OCI-LY7 (cell line): ENCODE results near the gene MYLIP. TPM values are rescaled to one million over a fixed set of nuclear protein-coding genes. Genes with fewer than 3 reads are reported as not detected.

Source experiments
- BruUV-seq: library from RNA; stranded (reverse); fragments of 400-500 nt; replicated peaks from 2 replicates; lab custom pipeline; 2021; lab: Mats Ljungman, UMichigan
- CTCF ChIA-PET: fragments of 300-600 bp; sonication (Branson Sonifier 250); formaldehyde crosslinking; loops from one replicate; lab custom pipeline; 2022; ENCODE audit warnings: antibody characterized with exemption; ENCODE audit not compliant: unreplicated experiment; lab: Charles Lee
- POLR2A ChIA-PET: fragments of 300-600 bp; sonication (Branson Sonifier 250); formaldehyde crosslinking; loops from one replicate; lab custom pipeline; 2022; ENCODE audit warnings: antibody characterized with exemption; lab: Charles Lee
- DNase-seq: peaks from one replicate; pipeline ENCODE4 v3.0.0-alpha.2; 2015; ENCODE audit warnings: low spot score
- H2AFZ ChIP-seq: fragments of 200-600 bp; sonication (generic), shearing (Covaris generic); 2 replicates; pipeline ENCODE4 v1.6.1; 2014; ENCODE audit warnings: mild to moderate bottlenecking, antibody characterized with exemption, low read length, moderate library complexity
- H3K27ac ChIP-seq: fragments of 200-600 bp; sonication (generic); 2 replicates; pipeline ENCODE4 v1.5.1; 2014; ENCODE audit warnings: mixed run types, low read depth, mild to moderate bottlenecking, moderate library complexity, low read length, inconsistent platforms; ENCODE audit not compliant: poor library complexity, severe bottlenecking
- H3K36me3 ChIP-seq: fragments of 200-600 bp; sonication (generic); 2 replicates; pipeline ENCODE4 v1.6.1; 2014; ENCODE audit warnings: mild to moderate bottlenecking, antibody characterized with exemption, low read length, moderate library complexity, mixed read lengths; ENCODE audit not compliant: insufficient read depth
- H3K4me1 ChIP-seq: fragments of 200-600 bp; sonication (generic); 2 replicates; pipeline ENCODE4 v1.5.1; 2014; ENCODE audit warnings: mild to moderate bottlenecking, low read length; ENCODE audit not compliant: insufficient read depth, poor library complexity, severe bottlenecking
- H3K4me2 ChIP-seq: fragments of 200-600 bp; sonication (generic); 2 replicates; pipeline ENCODE4 v1.6.1; 2014; ENCODE audit warnings: mild to moderate bottlenecking, low read length
- H3K4me3 ChIP-seq: fragments of 200-600 bp; sonication (generic); 2 replicates; pipeline ENCODE4 v1.5.1; 2014; ENCODE audit warnings: mild to moderate bottlenecking, low read depth, low read length; ENCODE audit not compliant: poor library complexity, severe bottlenecking
- H3K79me2 ChIP-seq: fragments of 200-600 bp; sonication (generic); 2 replicates; pipeline ENCODE4 v1.6.1; 2016; ENCODE audit warnings: low read depth, mild to moderate bottlenecking, low read length, moderate library complexity, mixed read lengths; ENCODE audit not compliant: insufficient read depth
- H3K9me2 ChIP-seq: fragments of 200-600 bp; sonication (generic); 2 replicates; pipeline ENCODE4 v1.6.1; 2016; ENCODE audit warnings: mild to moderate bottlenecking, low read length, mixed read lengths; ENCODE audit not compliant: insufficient read depth
- H3K9me3 ChIP-seq: fragments of 200-600 bp; sonication (generic); 2 replicates; pipeline ENCODE4 v1.6.1; 2014; ENCODE audit warnings: mild to moderate bottlenecking, mixed run types, low read length, mixed read lengths
- H4K20me1 ChIP-seq: fragments of 200-600 bp; sonication (generic); 2 replicates; pipeline ENCODE4 v1.6.1; 2014; ENCODE audit warnings: mild to moderate bottlenecking, antibody characterized with exemption, low read length, moderate library complexity, mixed read lengths; ENCODE audit not compliant: insufficient read depth
- CTCF ChIP-seq: fragments of 200-600 bp; sonication (generic); conservative IDR thresholded peaks from 2 replicates; pipeline ENCODE4 v1.5.1; 2014; ENCODE audit warnings: mild to moderate bottlenecking, antibody characterized with exemption, low read length, moderate library complexity, mixed read lengths
- EZH2phosphoT487 ChIP-seq: fragments of 200-600 bp; sonication (generic); IDR thresholded peaks from 2 replicates; pipeline ENCODE4 v1.6.1; 2018; ENCODE audit warnings: low read depth, borderline replicate concordance, mild to moderate bottlenecking, mixed run types, antibody characterized with exemption, low read length, moderate library complexity, mixed read lengths
- intact Hi-C: fragments of 100-400 bp; cut with micrococcal nuclease; formaldehyde crosslinking; loops from one replicate; pipeline ENCODE4 v1.10.0; 2022; ENCODE audit not compliant: unreplicated experiment
- total RNA-seq, 2 experiments: library from RNA; depleted of rRNA in 1 of 2; stranded (reverse); fragments of >200 nt in 1 of 2; shearing (Covaris generic) in 1 of 2; gene quantifications; 2 replicates each; pipeline ENCODE4 v1.2.3, GENCODE V29; 2014 to 2022

MYLIP gene
- total RNA-seq, 2 experiments from 2014 or later, result 8.5 to 15.3 TPM

GRCh38 chr6:16080204-16080603 is 48.7 kb upstream of the MYLIP start:
- H3K36me3 ChIP-seq, result no peaks in the 10 kb centered on the region
- no peak overlapping the region for H3K27ac ChIP-seq
- H3K4me3 ChIP-seq, result no peak overlapping the region
- no peaks in the 10 kb centered on the region for H3K9me3 ChIP-seq
- H4K20me1 ChIP-seq, result no peaks in the 10 kb centered on the region
- CTCF ChIA-PET, result no interaction called here
- H3K9me2 ChIP-seq, result no peaks in the 10 kb centered on the region
- POLR2A ChIA-PET, result no interaction called here
- no peak overlapping the region for H2AFZ ChIP-seq
- TF ChIP-seq CTCF, result no peak
- no peak for TF ChIP-seq EZH2phosphoT487
- no peaks in the 10 kb centered on the region for H3K79me2 ChIP-seq
- BruUV-seq, result no TSS peak
- no peak for DNase-seq
- H3K4me1 ChIP-seq, result peaks cover 5% of the 10 kb centered on the region
- intact Hi-C loops, result no loop called here
- no peak overlapping the region for H3K4me2 ChIP-seq

- ChIA-PET CTCF (no interaction called here), POLR2A (no interaction called here)
- Histone ChIP-seq H2AFZ (no peak overlapping the region), H3K27ac (no peak overlapping the region), H3K79me2 (no peaks in the 10 kb centered on the region), H3K4me3 (no peak overlapping the region), H4K20me1 (no peaks in the 10 kb centered on the region), H3K36me3 (no peaks in the 10 kb centered on the region), H3K9me3 (no peaks in the 10 kb centered on the region), H3K4me2 (no peak overlapping the region), H3K9me2 (no peaks in the 10 kb centered on the region), H3K4me1 (peaks cover 5% of the 10 kb centered on the region)
- TF ChIP-seq EZH2phosphoT487 (no peak), CTCF (no peak)
- BruUV-seq, result no TSS peak
- DNase-seq, result no peak
- intact Hi-C loops, result no loop called here
Observed at GRCh38 chr6:16081326-16081725, 47.6 kb upstream of the MYLIP start.

- Histone ChIP-seq H3K4me3 (no peak overlapping the region), H3K9me2 (no peaks in the 10 kb centered on the region), H3K27ac (no peak overlapping the region), H3K36me3 (no peaks in the 10 kb centered on the region), H3K4me1 (peaks cover 5% of the 10 kb centered on the region), H3K79me2 (no peaks in the 10 kb centered on the region), H3K4me2 (no peak overlapping the region), H2AFZ (no peak overlapping the region), H3K9me3 (no peaks in the 10 kb centered on the region), H4K20me1 (no peaks in the 10 kb centered on the region)
- intact Hi-C loops, result no loop called here
- ChIA-PET CTCF (no interaction called here), POLR2A (no interaction called here)
- no peak for DNase-seq
- BruUV-seq, result no TSS peak
- no peak for TF ChIP-seq EZH2phosphoT487
- TF ChIP-seq CTCF, result no peak
Observed at GRCh38 chr6:16082361-16082760, 46.5 kb upstream of the MYLIP start.
